Trophoblast cell (in vitro differentiated cells and primary cell): ENCODE results near the gene SPOP.
A peak's percentile ranks its signal among the peaks of the same experiment; 100 is the strongest.

Source experiments
- DNase-seq, 2 donors: peaks; one replicate each; pipeline ENCODE4 v3.0.0-alpha.2; 2016
- H2AFZ ChIP-seq: 2 replicates; pipeline ENCODE4 v1.6.1; 2013; ENCODE audit warnings: low read length, moderate library complexity, mild to moderate bottlenecking; ENCODE audit not compliant: insufficient read depth, poor library complexity
- H2AK5ac ChIP-seq: 2 replicates; pipeline ENCODE4 v1.6.1; 2013; ENCODE audit warnings: mild to moderate bottlenecking, low read length
- H2BK120ac ChIP-seq: 2 replicates; pipeline ENCODE4 v1.6.1; 2013; ENCODE audit warnings: low read length, mild to moderate bottlenecking, moderate library complexity; ENCODE audit not compliant: insufficient read depth, poor library complexity
- H2BK12ac ChIP-seq: 2 replicates; pipeline ENCODE4 v1.6.1; 2013; ENCODE audit warnings: mild to moderate bottlenecking, low read length, moderate library complexity
- H2BK5ac ChIP-seq: 2 replicates; pipeline ENCODE4 v1.6.1; 2013; ENCODE audit warnings: low read length, low read depth, moderate library complexity, mild to moderate bottlenecking; ENCODE audit not compliant: poor library complexity
- H3K14ac ChIP-seq: 2 replicates; pipeline ENCODE4 v1.6.1; 2013; ENCODE audit warnings: mild to moderate bottlenecking, low read length
- H3K18ac ChIP-seq: 2 replicates; pipeline ENCODE4 v1.6.1; 2013; ENCODE audit warnings: mild to moderate bottlenecking, low read length
- H3K23ac ChIP-seq: 2 replicates; pipeline ENCODE4 v1.6.1; 2013; ENCODE audit warnings: low read length
- H3K27ac ChIP-seq: 2 replicates; pipeline ENCODE4 v1.5.1; 2013; ENCODE audit warnings: low read depth, mild to moderate bottlenecking, inconsistent platforms, low read length, moderate library complexity
- H3K27me3 ChIP-seq: 2 replicates; pipeline ENCODE4 v1.6.1; 2013; ENCODE audit warnings: inconsistent platforms, mild to moderate bottlenecking, low read length, moderate library complexity; ENCODE audit not compliant: insufficient read depth
- H3K36me3 ChIP-seq, 2 experiments: 1 replicate in 1 of 2; 2 replicates in 1 of 2; pipeline ENCODE4 v1.6.1; 2013; ENCODE audit warnings: low read length in 2 of 2, mild to moderate bottlenecking in 2 of 2, moderate library complexity in 1 of 2; ENCODE audit not compliant: insufficient read depth in 2 of 2, control insufficient read depth in 1 of 2
- H3K4ac ChIP-seq: 2 replicates; pipeline ENCODE4 v1.6.1; 2013; ENCODE audit warnings: low read depth, mild to moderate bottlenecking, low read length, moderate library complexity
- H3K4me1 ChIP-seq, 2 experiments: 1 replicate in 1 of 2; 2 replicates in 1 of 2; pipeline ENCODE4 v1.6.1; 2013; ENCODE audit warnings: low read length in 2 of 2, mild to moderate bottlenecking in 2 of 2, moderate library complexity in 1 of 2; ENCODE audit not compliant: insufficient read depth in 2 of 2, control insufficient read depth in 1 of 2
- H3K4me2 ChIP-seq: 2 replicates; pipeline ENCODE4 v1.6.1; 2013; ENCODE audit warnings: inconsistent platforms, mild to moderate bottlenecking, low read length, moderate library complexity
- H3K4me3 ChIP-seq: 2 replicates; pipeline ENCODE4 v1.5.1; 2013; ENCODE audit warnings: mild to moderate bottlenecking, low read depth, low read length, inconsistent platforms
- H3K79me1 ChIP-seq: one replicate; pipeline ENCODE4 v1.6.1; 2013; ENCODE audit warnings: low read length
- H3K79me2 ChIP-seq: 2 replicates; pipeline ENCODE4 v1.6.1; 2013; ENCODE audit warnings: low read length, mild to moderate bottlenecking; ENCODE audit not compliant: control insufficient read depth, insufficient read depth, poor library complexity
- H3K9ac ChIP-seq: 2 replicates; pipeline ENCODE4 v1.6.1; 2013; ENCODE audit warnings: mild to moderate bottlenecking, low read length
- H3K9me3 ChIP-seq: 2 replicates; pipeline ENCODE4 v1.6.1; 2013; ENCODE audit warnings: low read depth, mild to moderate bottlenecking, control low read depth, inconsistent platforms, low read length; ENCODE audit not compliant: insufficient read depth
- H4K12ac ChIP-seq: 2 replicates; pipeline ENCODE4 v1.6.1; 2013; ENCODE audit warnings: low read depth, mild to moderate bottlenecking, low read length, moderate library complexity
- H4K8ac ChIP-seq: 2 replicates; pipeline ENCODE4 v1.6.1; 2013; ENCODE audit warnings: low read depth, mild to moderate bottlenecking, low read length, moderate library complexity
- H4K91ac ChIP-seq: one replicate; pipeline ENCODE4 v1.6.1; 2013; ENCODE audit warnings: low read depth, mild to moderate bottlenecking, low read length, moderate library complexity
- WGBS: extraction: QIAGEN DNeasy Blood & Tissue Kit; methylation state at CpG from one replicate; pipeline ENCODE4 v1.1.7; 2013; ENCODE audit warnings: missing lambda C conversion rate; ENCODE audit not compliant: insufficient read length, insufficient coverage; ENCODE audit errors: extremely low coverage; 5-methylcytosine and 5-hydroxymethylcytosine counted together

SPOP gene

GRCh38 chr17:49575679-49576087 is 102.2 kb downstream of the SPOP start, which contains the start of gene NXPH3:
NXPH3 (plus strand) TSS chr17:49575871; CDS start chr17:49576220, 349 bp downstream.
- Histone ChIP-seq H2BK12ac (no peak within 1 kb of the TSS), H2AK5ac (no peak within 1 kb of the TSS), H3K18ac (peak within 1 kb of the TSS; percentile 28), H3K27ac (no peak within 1 kb of the TSS), H4K12ac (peak within 1 kb of the TSS; percentile 14), H3K4me1 (peaks cover 6 to 7% of the 10 kb centered on the region in 2 experiments), H2AFZ (peak within 1 kb of the TSS; percentile 80), H3K9me3 (peaks cover 5% of the 10 kb centered on the region), H3K4ac (peak within 1 kb of the TSS; percentile 9), H3K14ac (no peak within 1 kb of the TSS), H4K91ac (no peak within 1 kb of the TSS), H3K79me2 (peaks cover 4% of the 10 kb centered on the region), H3K4me3 (peak within 1 kb of the TSS; percentile 73), H3K27me3 (peaks cover 2% of the 10 kb centered on the region), H3K23ac (no peak within 1 kb of the TSS), H2BK5ac (peak within 1 kb of the TSS; percentile 42), H3K9ac (no peak within 1 kb of the TSS), H3K4me2 (peak within 1 kb of the TSS; percentile 99), H3K79me1 (no peaks in the 10 kb centered on the region), H2BK120ac (no peak within 1 kb of the TSS), H3K36me3 (no peaks in the 10 kb centered on the region), H4K8ac (peak within 1 kb of the TSS; percentile 44)
- WGBS: no CpG with 5 or more reads among the region's 55 CpGs
- DNase-seq: peak; percentile 31 to 77

- peaks cover 2% of the 10 kb centered on the region for H3K27me3 ChIP-seq
Measured at GRCh38 chr17:49574945-49575678, 102.8 kb downstream of the SPOP start.

GRCh38 chr17:49574323-49574781 is 103.5 kb downstream of the SPOP start:
- Histone ChIP-seq H4K91ac (no peak overlapping the region), H3K9me3 (peaks cover 5% of the 10 kb centered on the region), H2BK5ac (no peak overlapping the region), H3K79me1 (peaks cover 2% of the 10 kb centered on the region), H3K4me1 (peaks cover 6 to 7% of the 10 kb centered on the region in 2 experiments), H2AK5ac (no peak overlapping the region), H3K4me2 (no peak overlapping the region), H3K9ac (no peak overlapping the region), H3K23ac (no peak overlapping the region), H2BK12ac (no peak overlapping the region), H2BK120ac (no peak overlapping the region), H3K14ac (no peak overlapping the region), H3K79me2 (peaks cover 4% of the 10 kb centered on the region), H3K4me3 (no peak overlapping the region), H3K27me3 (peaks cover 2% of the 10 kb centered on the region), H3K18ac (no peak overlapping the region), H4K12ac (no peak overlapping the region), H3K27ac (no peak overlapping the region), H2AFZ (no peak overlapping the region), H4K8ac (no peak overlapping the region), H3K36me3 (no peaks in the 10 kb centered on the region), H3K4ac (no peak overlapping the region)
- no CpG with 5 or more reads among the region's 13 CpGs for WGBS
- no peak for DNase-seq

More at GRCh38 chr17:49574945-49575678, 102.8 kb downstream of the SPOP start:
- H3K4me3 ChIP-seq: peak overlapping the region; percentile 15
- no peak overlapping the region for H4K8ac ChIP-seq
- no peak overlapping the region for H4K12ac ChIP-seq
- H4K91ac ChIP-seq: no peak overlapping the region
- H3K9ac ChIP-seq: no peak overlapping the region
- H3K27ac ChIP-seq: no peak overlapping the region
- no peak overlapping the region for H3K18ac ChIP-seq
- H2AK5ac ChIP-seq: no peak overlapping the region
- no peak overlapping the region for H3K23ac ChIP-seq
- peaks cover 4% of the 10 kb centered on the region for H3K79me2 ChIP-seq
- no peak overlapping the region for H2BK12ac ChIP-seq
- no peak overlapping the region for H2AFZ ChIP-seq
- H3K79me1 ChIP-seq: no peaks in the 10 kb centered on the region
- no peaks in the 10 kb centered on the region for H3K36me3 ChIP-seq
- H3K4me2 ChIP-seq: peak overlapping the region; percentile 99
- peaks cover 5% of the 10 kb centered on the region for H3K9me3 ChIP-seq
- H3K14ac ChIP-seq: no peak overlapping the region
- no peak for DNase-seq
- no peak overlapping the region for H2BK5ac ChIP-seq
- H3K4ac ChIP-seq: peak overlapping the region; percentile 9
- WGBS: no CpG with 5 or more reads among the region's 29 CpGs
- H2BK120ac ChIP-seq: no peak overlapping the region
- peaks cover 6 to 7% of the 10 kb centered on the region in 2 experiments for H3K4me1 ChIP-seq

- no peak overlapping the region for H4K91ac ChIP-seq
- H2BK12ac ChIP-seq: no peak overlapping the region
- no peak overlapping the region for H4K8ac ChIP-seq
- H3K4ac ChIP-seq: no peak overlapping the region
- no peak overlapping the region for H2AK5ac ChIP-seq
- no peak for DNase-seq
- H3K36me3 ChIP-seq: no peaks in the 10 kb centered on the region
- no peak overlapping the region for H2BK5ac ChIP-seq
- H3K23ac ChIP-seq: no peak overlapping the region
- no peak overlapping the region for H3K18ac ChIP-seq
- H3K4me1 ChIP-seq: peaks cover 6 to 7% of the 10 kb centered on the region in 2 experiments
- H3K4me3 ChIP-seq: no peak overlapping the region
- peaks cover 2% of the 10 kb centered on the region for H3K79me1 ChIP-seq
- H3K27me3 ChIP-seq: peaks cover 2% of the 10 kb centered on the region
- H3K14ac ChIP-seq: no peak overlapping the region
- WGBS: no CpG with 5 or more reads among the region's 15 CpGs
- H3K79me2 ChIP-seq: peaks cover 4% of the 10 kb centered on the region
- H3K9ac ChIP-seq: no peak overlapping the region
- no peak overlapping the region for H3K27ac ChIP-seq
- no peak overlapping the region for H4K12ac ChIP-seq
- peaks cover 4% of the 10 kb centered on the region for H3K9me3 ChIP-seq
- no peak overlapping the region for H3K4me2 ChIP-seq
- H2AFZ ChIP-seq: no peak overlapping the region
- H2BK120ac ChIP-seq: no peak overlapping the region
Measured at GRCh38 chr17:49573510-49574322, 104.2 kb downstream of the SPOP start.
